PC-3 (cell line): ENCODE measurements around the gene TCF7L1.

Experiments
- CTCF ChIP-seq: fragments of 300-600 bp; sonication (generic); conservative IDR thresholded peaks from 2 replicates; pipeline ENCODE4 v1.5.1; 2017; ENCODE audit warnings: antibody characterized with exemption, low read depth, mild to moderate bottlenecking, low read length
- EZH2 ChIP-seq: fragments of 300-600 bp; sonication (generic); IDR thresholded peaks from one replicate; pipeline ENCODE4 v1.6.1; 2017; ENCODE audit warnings: antibody characterized with exemption, mild to moderate bottlenecking, low read length; ENCODE audit not compliant: unreplicated experiment

DNA sequence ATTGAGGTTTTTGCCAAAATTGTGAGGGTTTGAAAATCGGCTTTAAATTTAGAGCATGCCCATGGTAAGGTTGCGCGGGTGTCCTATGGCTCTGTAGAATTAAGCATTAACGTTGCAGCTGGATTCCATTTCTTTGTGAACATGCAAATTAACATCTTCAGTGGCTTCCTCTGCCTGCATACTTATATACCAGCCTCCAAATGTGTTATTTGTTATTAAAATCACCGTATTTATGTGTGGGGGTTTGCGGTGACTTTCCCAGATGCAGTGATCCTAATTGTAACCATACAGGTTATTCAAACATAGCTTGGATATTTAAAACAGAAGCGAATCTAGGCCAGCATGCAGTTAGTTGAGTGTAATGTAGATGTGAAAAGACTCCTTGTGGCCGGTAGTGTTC is 114.4 kb downstream of the TCF7L1 start:
- TF ChIP-seq CTCF (no peak), EZH2 (no peak)
